ENCODE measurements around the gene XYLT2. TPM values are rescaled to one million over a fixed set of nuclear protein-coding genes. Genes with fewer than 3 reads are reported as not detected.

XYLT2 gene
- total and polyA plus RNA-seq, 8 donors: 52.7 to 166 (median 96.5) TPM

DNA sequence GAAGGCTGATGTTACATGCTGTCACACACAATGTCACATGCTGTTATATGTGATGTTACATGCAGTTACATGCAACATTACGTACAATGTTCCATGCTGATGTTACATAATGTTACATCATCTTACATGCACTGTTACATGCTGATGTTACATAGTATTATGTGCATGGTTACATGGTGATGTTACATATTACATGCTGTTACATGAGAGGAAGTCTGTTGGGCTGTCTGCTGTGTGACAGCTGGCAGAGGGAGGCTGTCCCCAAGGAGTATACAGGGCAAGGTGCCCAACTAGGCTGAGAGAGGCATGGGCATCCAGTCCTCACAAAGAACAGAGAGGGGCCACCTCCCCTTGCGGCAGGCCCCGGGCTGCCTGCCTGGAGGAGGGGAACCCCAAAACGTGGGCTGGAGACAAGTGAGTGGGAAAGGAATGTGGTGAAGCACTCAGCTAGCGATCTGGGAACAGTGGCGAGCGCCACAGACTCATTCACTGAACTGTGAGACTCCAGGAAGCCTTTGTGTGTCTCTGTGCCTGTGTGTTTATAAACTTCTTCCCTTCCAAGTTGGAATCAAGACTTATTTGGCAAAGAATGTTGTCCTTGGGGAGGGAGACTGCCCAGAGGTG lies 41.0 kb upstream of the XYLT2 start:
- Histone ChIP-seq H3K9me3 (no peaks in the 10 kb centered on the region), H3K36me3 (no peaks in the 10 kb centered on the region), H3K27me3 (no peaks in the 10 kb centered on the region), H3K4me3 (peak overlapping the region in 2 of 4 donors; percentile 10 to 12), H3K4me1 (peaks cover 20 to 65% (median 31%) of the 10 kb centered on the region in 4 donors), H3K27ac (peak overlapping the region; percentile 83 to 88 (median 87))
- WGBS, 5 donors: 6 to 17% (median 11%) methylated on average over 7 of the region's 7 CpGs
- intact Hi-C loops (cut with DNase I; ENCODE audit: low total_unique reads): no loop called here
- TF ChIP-seq POLR2AphosphoS5 (IDR thresholded peaks at IDR 0.05) (peak; percentile 57 to 82 (median 70)), POLR2A (IDR thresholded peaks at IDR 0.05) (no peak), EP300 (IDR thresholded peaks at IDR 0.05) (no peak)
- TF ChIP-seq, protein P1, sequence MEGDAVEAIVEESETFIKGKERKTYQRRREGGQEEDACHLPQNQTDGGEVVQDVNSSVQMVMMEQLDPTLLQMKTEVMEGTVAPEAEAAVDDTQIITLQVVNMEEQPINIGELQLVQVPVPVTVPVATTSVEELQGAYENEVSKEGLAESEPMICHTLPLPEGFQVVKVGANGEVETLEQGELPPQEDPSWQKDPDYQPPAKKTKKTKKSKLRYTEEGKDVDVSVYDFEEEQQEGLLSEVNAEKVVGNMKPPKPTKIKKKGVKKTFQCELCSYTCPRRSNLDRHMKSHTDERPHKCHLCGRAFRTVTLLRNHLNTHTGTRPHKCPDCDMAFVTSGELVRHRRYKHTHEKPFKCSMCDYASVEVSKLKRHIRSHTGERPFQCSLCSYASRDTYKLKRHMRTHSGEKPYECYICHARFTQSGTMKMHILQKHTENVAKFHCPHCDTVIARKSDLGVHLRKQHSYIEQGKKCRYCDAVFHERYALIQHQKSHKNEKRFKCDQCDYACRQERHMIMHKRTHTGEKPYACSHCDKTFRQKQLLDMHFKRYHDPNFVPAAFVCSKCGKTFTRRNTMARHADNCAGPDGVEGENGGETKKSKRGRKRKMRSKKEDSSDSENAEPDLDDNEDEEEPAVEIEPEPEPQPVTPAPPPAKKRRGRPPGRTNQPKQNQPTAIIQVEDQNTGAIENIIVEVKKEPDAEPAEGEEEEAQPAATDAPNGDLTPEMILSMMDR (IDR thresholded peaks at IDR 0.05): no peak
- peak in 1 of 2 donors; percentile 64 for DNase-seq

DNA sequence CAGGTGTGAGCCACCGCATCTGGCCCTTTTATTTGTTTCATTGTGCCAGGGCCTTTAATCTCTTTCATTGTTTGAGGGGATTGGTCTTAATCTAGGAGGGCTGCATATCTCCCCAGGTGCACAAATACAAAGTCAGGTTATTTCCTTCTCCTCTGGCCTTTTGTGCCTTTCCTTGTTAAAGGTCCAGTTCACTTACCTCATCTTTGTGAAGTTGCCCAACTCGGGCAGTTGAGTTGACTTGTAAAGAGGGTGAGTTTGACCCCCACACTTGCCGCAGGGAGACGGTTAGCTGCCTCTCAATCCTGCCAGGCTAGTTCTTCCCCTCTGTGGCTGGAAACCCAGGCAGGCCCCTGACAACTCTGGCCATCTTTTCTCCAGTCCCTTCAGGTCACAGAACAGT lies 38.3 kb upstream of the XYLT2 start:
- TF ChIP-seq, protein P1 (IDR thresholded peaks at IDR 0.05): no peak
- TF ChIP-seq EP300 (IDR thresholded peaks at IDR 0.05) (no peak), POLR2AphosphoS5 (IDR thresholded peaks at IDR 0.05) (peak; percentile 25 to 87 (median 77)), POLR2A (IDR thresholded peaks at IDR 0.05) (no peak)
- peak in 1 of 2 donors; percentile 84 for DNase-seq
- H3K36me3 ChIP-seq: no peaks in the 10 kb centered on the region
- intact Hi-C loops (cut with DNase I; ENCODE audit: low total_unique reads): no loop called here
- H3K9me3 ChIP-seq: no peaks in the 10 kb centered on the region
- H3K27ac ChIP-seq: peak overlapping the region; percentile 83 to 88 (median 86)
- H3K4me3 ChIP-seq: no peak overlapping the region
- peaks cover 20 to 42% (median 27%) of the 10 kb centered on the region in 4 donors for H3K4me1 ChIP-seq
- peaks cover 0 to 3% (median 0%) of the 10 kb centered on the region in 3 donors for H3K27me3 ChIP-seq
- WGBS, 5 donors: 42 to 60% (median 53%) methylated on average over 4 of the region's 4 CpGs

DNA sequence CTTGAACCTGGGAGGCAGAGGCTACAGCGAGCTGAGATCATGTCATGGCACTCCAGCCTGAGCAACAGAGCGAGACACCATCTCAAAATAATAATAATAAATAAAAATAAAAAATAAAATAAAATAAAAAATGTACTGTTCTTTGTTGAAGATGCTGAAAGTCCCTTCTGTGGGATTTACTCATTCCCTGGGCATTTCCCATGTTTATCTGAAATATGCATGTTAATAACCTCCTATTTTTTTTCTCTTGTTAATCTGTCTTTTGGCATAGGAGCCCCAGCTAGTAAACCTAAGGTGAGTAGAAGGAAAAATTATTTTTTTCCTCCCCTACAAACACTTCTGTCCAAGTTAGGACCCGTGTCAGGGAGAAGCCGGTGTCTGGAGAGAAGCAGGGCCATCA lies 37.3 kb upstream of the XYLT2 start:
- DNase-seq: no peak
- 68 to 81% (median 77%) methylated on average over 4 of the region's 4 CpGs for WGBS, 5 donors
- intact Hi-C loops (cut with DNase I; ENCODE audit: low total_unique reads): no loop called here
- no peak for TF ChIP-seq POLR2A (IDR thresholded peaks at IDR 0.05)
- TF ChIP-seq, protein P1 (IDR thresholded peaks at IDR 0.05): no peak
- TF ChIP-seq POLR2AphosphoS5 (IDR thresholded peaks at IDR 0.05): no peak
- no peak for TF ChIP-seq EP300 (IDR thresholded peaks at IDR 0.05)
- H3K36me3 ChIP-seq: no peaks in the 10 kb centered on the region
- H3K27ac ChIP-seq: peak overlapping the region; percentile 69 to 87 (median 71)
- H3K4me1 ChIP-seq: peaks cover 20 to 42% (median 27%) of the 10 kb centered on the region in 4 donors
- H3K9me3 ChIP-seq: no peaks in the 10 kb centered on the region
- no peak overlapping the region for H3K4me3 ChIP-seq
- H3K27me3 ChIP-seq: peaks cover 0 to 3% (median 0%) of the 10 kb centered on the region in 3 donors

DNA sequence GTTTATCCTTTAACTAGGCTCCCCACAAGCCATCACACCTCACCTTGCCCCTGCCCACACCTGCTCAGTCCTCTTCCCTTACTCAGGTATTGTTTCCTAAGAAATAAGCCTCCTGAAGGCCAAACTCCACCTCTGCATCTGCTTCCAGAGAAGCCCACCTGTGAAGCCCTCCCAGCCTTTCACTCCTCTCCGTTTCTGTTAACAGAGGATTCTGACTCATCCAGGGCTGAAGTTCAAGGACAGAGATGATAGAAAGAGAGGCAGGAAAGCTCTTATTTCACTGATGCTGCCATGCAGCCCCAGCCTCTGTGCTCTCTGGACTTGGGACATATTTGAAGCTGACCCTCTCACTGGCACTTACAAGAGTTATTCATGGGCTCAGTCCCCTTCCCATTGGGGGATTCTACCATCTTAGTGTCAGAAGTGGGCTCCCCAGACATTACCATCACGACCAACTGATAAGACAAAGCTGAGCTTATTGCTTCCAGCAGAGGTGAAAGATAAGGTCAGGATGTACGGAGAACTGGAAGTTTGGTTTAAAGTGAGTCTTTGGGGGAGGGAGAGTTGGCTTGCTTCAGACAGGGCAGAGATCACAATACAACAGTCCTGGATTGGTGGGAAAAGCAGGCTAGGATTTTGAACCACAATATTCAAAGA lies 35.3 kb upstream of the XYLT2 start:
- no peaks in the 10 kb centered on the region for H3K9me3 ChIP-seq
- DNase-seq: no peak
- H3K27me3 ChIP-seq: peaks cover 0 to 3% (median 0%) of the 10 kb centered on the region in 3 donors
- intact Hi-C loops (cut with DNase I; ENCODE audit: low total_unique reads): no loop called here
- no peaks in the 10 kb centered on the region for H3K36me3 ChIP-seq
- TF ChIP-seq POLR2A (IDR thresholded peaks at IDR 0.05) (no peak), EP300 (IDR thresholded peaks at IDR 0.05) (no peak), POLR2AphosphoS5 (IDR thresholded peaks at IDR 0.05) (no peak)
- TF ChIP-seq, protein P1 (IDR thresholded peaks at IDR 0.05): no peak
- 33 to 43% (median 37%) methylated on average over 3 of the region's 3 CpGs for WGBS, 5 donors
- no peak overlapping the region for H3K27ac ChIP-seq
- H3K4me1 ChIP-seq: peaks cover 6 to 25% (median 13%) of the 10 kb centered on the region in 4 donors
- H3K4me3 ChIP-seq: no peak overlapping the region

All from stomach (tissue), 9 donors.